Stimulated activated CD8-positive, alpha-beta memory T cell treated with anti-CD3 and anti-CD28 coated beads, Interleukin-12 subunit alpha, Interleukin-12 subunit beta, amount 100 ng/mL, for 24 hours (primary cell): ENCODE results near the gene ZNF497.

Source experiments
- DNase-seq: peaks from one replicate; pipeline ENCODE4 v3.0.0-alpha.2; 2020; ENCODE audit errors: extremely low read depth

ZNF497 gene

GRCh38 chr19:58367698-58368454 is 5.3 kb upstream of the ZNF497 start:
- no peak for DNase-seq

GRCh38 chr19:58366585-58367430 is 4.3 kb upstream of the ZNF497 start:
- no peak for DNase-seq

DNA sequence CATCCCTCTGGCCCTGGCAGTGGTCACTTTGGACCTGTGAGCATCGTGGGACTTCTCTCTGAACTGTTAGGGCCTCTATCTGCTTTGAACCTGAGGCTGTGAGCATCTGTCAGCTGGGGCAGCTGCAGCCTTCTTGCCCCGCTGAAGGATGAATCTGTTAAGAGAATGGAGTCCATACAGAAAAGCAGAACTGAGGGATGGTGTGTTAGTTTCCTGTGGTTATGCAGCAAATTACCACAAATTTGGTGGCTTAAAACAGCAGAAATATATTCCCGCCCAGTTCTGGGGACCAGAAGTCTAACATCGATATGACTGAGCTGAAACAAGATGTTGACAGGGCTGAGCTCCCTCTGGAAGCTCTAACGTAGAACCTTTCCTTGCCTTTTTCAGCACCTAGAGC is 1.6 kb upstream of the ZNF497 start:
- DNase-seq, result no peak

DNA sequence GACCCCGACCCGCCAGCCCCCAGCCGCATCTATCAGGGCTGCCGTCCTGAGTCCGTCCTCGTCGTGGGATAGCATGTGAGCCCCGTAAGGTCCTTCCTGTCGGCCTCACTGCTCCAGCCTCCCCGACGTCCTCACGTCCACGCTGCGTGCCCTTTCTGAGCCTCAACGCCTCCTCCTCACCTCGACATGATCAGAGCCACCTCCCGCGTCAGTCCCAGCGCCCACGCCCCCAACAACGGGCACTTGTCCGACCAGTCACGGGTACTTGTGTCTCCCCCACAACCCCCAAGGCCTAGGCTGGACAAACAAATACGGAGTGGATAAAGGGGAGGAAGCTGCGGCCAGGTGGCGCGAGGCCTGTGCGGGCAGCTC is 665 bp downstream of the ZNF497 start:
- no peak for DNase-seq

DNA sequence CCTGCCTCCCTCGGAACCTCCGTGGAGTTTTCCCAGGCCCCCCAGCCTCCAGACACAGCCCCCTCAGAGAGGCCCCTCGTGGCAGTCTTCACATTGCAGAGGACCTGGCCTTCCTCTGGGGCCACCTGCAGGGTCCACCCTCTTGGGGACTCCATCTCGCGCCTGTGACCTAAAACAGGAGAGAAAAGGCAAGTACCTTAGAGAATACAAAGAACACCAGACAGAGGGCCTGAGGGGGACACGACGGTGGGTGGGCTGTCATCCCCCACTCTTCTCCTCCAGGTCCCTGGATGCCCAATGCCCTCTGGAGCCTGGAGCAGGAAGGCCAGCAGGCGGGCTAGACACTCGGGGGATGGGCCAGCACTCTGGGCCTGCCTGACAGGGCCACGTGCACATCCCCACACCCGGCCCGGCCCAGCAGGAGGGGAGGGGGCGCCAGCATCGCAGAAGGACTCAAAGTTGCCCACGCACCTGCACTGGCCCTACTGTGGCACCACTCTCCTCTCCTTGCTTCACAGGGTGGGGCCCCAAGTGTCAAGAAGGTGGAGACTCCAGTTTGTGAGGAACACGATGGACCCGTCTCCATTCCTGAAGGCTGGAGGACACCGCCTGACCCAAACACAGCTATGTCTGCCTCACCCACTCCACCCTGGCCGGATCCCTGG is 4.9 kb downstream of the ZNF497 start:
- no peak for DNase-seq

GRCh38 chr19:58356766-58357480 is 5.6 kb downstream of the ZNF497 start:
- no peak for DNase-seq

GRCh38 chr19:58355908-58356765 is 6.4 kb downstream of the ZNF497 start:
- DNase-seq, result no peak

- no peak for DNase-seq
Observed at GRCh38 chr19:58355215-58355796, 7.2 kb downstream of the ZNF497 start.

DNA sequence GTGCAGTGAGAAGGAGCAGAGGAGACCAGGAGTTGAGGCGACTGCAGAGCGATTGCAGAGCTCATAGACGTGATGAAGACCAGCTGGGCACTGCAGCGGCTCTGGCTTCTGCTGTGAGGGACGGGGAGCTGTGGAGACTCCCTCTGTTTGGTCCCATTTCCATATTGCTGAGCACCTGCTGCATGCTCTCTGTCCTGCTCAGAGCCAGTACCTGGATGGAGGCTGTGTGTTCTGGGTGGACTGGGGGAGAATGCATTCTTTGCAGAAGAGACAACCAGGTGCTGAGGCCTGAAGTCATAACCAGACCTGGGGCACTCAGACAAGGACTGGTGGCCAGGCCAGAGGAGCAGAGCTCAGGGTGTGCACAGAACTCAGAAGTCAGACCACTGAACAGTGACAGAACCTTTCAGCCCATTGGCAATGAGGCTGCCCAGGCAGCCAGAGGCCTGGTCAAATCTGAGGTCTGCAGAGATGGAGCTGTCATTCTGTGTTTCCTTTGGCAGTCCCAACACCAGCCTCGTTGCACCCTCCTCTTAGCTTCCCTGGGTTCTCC is 8.0 kb downstream of the ZNF497 start:
- DNase-seq, result no peak

DNA sequence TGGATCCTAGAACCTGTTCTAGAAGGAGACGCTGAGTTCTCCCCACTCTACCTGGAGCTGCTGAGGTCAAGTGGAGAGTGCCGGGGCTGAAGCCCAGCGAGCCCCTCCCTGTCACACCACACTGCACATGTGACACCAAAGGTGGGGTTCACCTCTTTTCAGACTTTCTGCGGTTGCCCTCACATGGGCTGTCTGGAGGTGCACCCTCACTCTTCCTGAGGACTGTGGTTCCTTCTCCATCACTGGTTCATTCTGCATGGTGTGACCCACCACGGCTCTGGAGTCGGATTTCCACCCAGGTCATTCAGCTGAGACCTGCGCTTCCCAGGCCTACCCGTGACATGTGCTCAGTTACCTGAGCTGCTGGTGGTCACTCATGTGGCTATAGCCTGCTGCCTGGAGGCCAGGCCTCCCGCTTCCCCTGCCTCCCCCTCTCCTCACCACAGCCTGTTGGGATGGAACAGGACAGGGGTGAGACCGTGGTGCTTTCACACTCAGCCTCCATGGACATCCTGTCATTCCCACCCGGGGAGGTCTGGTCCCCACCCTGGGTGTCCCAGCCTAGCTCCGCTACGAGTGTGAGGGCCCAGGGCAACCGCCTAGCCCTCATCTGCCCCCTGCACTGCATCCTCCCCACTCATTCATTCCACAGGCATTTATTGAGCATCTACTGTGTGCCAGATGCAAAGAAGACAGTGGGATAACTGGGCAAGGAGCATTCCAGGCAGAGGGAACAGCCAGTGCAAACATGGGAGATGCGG is 8.7 kb downstream of the ZNF497 start:
- no peak for DNase-seq

DNA sequence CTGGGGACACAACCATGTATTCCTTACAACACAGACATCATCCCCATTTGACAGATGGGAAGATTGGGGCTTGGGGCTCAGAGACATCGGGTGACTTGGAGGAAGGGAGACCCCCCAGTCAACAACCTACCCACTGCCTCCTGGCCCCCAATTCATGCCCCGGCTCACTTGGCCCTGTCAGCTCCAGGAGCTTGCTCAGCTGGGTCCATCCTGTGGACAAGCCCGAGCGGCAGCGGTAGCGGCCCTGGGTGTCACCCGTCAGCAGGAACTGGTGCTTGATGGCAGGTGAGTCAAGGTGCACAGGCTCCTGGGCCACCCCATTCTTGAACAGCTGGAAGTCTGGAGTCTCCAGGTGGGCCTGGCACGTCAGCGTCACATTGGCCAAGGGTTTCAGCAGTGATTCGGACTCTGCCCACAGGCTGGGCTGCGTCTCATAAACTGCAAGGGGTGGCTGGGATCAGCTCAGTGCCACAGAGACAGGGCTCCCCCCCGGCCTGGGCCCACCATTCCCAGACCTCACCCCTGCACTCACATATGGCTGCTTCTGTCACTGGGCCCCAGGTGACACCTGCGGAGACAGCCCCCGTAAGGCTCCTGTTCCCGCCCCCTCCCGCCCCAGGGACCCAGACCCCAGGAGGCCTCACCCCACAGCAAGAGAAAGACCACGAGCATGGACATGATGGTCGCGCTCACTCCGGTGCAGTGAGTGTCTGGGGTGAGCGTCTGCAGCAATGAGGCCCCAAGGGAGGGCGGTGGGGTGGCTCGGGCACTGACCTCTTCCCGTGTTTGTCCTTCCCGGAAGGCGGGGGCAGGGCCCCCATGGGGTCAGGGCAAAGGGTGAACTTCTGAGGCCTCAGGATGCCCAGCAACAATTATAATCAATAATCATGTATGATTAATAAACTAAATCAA is 9.5 kb downstream of the ZNF497 start, which contains the start of gene A1BG:
Gene A1BG (minus strand): TSS at position 733 of the 912 bp plus-strand sequence. CDS start 55 bp downstream, at position 678.
- DNase-seq, result no peak

GRCh38 chr19:58351990-58352755 is 10.4 kb downstream of the ZNF497 start:
- DNase-seq, result no peak

- no peak for DNase-seq
Observed at GRCh38 chr19:58351558-58351878, 11.0 kb downstream of the ZNF497 start.

DNA sequence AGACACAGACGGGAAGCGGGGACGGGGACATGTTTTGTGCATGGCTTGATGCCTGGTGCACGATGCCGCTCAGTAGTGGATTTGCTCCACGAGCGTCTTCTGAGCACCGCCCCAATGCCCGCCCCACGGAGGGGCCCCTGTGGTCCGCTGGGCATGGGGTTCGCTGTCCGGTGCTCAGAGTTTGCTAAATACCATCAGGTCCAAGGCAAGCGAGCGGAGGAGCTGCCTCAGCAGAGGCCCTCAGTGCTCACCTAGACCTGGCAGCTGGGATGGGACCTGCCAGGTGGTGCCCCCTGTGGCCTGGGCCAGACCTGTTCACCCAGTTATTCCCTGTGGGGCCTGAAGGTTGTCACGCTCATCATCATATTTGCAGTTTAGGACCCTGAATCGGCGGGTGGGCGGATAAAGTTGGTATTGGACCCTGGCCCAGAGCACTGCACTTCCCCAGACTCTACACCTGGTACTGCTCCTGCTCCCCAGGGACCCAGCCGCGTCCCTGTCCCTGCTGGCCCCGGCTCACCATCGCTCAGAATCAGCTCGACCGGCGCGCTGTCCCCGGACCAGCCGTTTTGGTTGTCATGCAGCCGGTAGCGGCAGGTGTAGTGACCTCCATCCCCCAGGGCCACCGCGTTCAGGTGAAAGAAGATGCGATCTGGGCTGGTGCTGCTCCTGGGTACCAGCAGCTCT is 11.5 kb downstream of the ZNF497 start:
- DNase-seq, result no peak

- no peak for DNase-seq
Observed at GRCh38 chr19:58350001-58350861, 12.3 kb downstream of the ZNF497 start.

DNA sequence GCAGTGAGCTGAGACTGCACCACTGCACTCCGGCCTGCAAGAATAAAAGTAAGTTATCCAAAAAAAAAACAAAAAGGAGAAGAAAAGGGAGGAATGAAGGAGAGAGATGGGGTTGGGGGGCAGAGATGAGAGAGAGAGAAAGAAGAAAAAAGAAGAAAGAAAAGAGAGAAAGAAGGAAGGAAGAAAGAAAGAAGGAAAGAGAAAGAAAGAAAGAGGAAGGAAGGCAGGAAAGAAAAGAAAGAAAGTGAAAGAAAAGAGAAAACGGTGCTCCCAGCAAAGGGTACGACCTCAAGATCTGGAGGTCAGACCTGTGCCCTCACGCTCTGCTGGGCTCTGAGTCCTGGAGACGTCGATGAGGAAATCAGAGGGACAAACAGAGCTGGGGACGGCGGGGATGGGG is 13.0 kb downstream of the ZNF497 start:
- DNase-seq, result no peak
